Naive thymus-derived CD4-positive, alpha-beta T cell (primary cell): ENCODE data around the gene CNP. TPM values are rescaled to one million over a fixed set of nuclear protein-coding genes. Genes with fewer than 3 reads are reported as not detected.

ENCODE experiments used
- ATAC-seq: fragments of 150-1000 bp; cut with Tn5 transposase; 2 replicates; pipeline ENCODE4 v1.10.0; 2021; ENCODE audit warnings: mild to moderate bottlenecking, moderate library complexity
- CTCF ChIA-PET: fragments of 350-600 bp; sonication (Branson Sonifier 250); formaldehyde crosslinking; loops from one replicate; lab custom pipeline; 2021; ENCODE audit warnings: antibody characterized with exemption; lab: Charles Lee
- POLR2A ChIA-PET: fragments of 350-600 bp; sonication (Branson Sonifier 250); formaldehyde crosslinking; loops from one replicate; lab custom pipeline; 2021; ENCODE audit warnings: antibody characterized with exemption, inconsistent platforms; lab: Charles Lee
- DNase-seq, 9 donors: peaks; one replicate each; pipeline versions ENCODE4 v3.0.0 to v3.0.0-alpha.2; 2020 to 2022; ENCODE audit warnings: mixed read lengths in 1 of 9
- H3K27ac ChIP-seq: one replicate; pipeline ENCODE4 v1.7.0; 2013; ENCODE audit warnings: mild to moderate bottlenecking, low read depth, low read length, moderate library complexity
- H3K27me3 ChIP-seq, 2 donors: one replicate each; pipeline ENCODE4 v1.7.0; 2013; ENCODE audit warnings: low read length in 2 of 2, mild to moderate bottlenecking in 2 of 2, moderate library complexity in 2 of 2; ENCODE audit not compliant: control insufficient read depth in 2 of 2, insufficient read depth in 2 of 2
- H3K36me3 ChIP-seq, 3 experiments: 1 replicate in 2 of 3; 2 replicates in 1 of 3; pipeline ENCODE4 v1.7.0; 2013; ENCODE audit warnings: low read length in 3 of 3, mild to moderate bottlenecking in 3 of 3, moderate library complexity in 1 of 3; ENCODE audit not compliant: insufficient read depth in 3 of 3, control insufficient read depth in 2 of 3
- H3K4me1 ChIP-seq, 2 donors: one replicate each; pipeline ENCODE4 v1.7.0; 2013; ENCODE audit warnings: low read length in 2 of 2, mild to moderate bottlenecking in 2 of 2, moderate library complexity in 1 of 2; ENCODE audit not compliant: control insufficient read depth in 2 of 2, insufficient read depth in 2 of 2
- H3K4me3 ChIP-seq: 2 replicates; pipeline ENCODE4 v1.7.0; 2013; ENCODE audit warnings: mild to moderate bottlenecking, low read length
- H3K9me3 ChIP-seq, 3 experiments: 1 replicate in 2 of 3; 2 replicates in 1 of 3; pipeline ENCODE4 v1.7.0; 2013; ENCODE audit warnings: low read length in 3 of 3; ENCODE audit not compliant: control insufficient read depth in 2 of 3
- H3K27ac Mint-ChIP-seq, 9 donors: one replicate each; pipeline ENCODE4 v1.8.0; 2020 to 2022; ENCODE audit warnings: mixed read lengths in 9 of 9, mild to moderate bottlenecking in 8 of 9, moderate library complexity in 5 of 9, inconsistent platforms in 2 of 9
- H3K27me3 Mint-ChIP-seq, 5 donors: one replicate each; pipeline ENCODE4 v1.8.0; 2021 to 2022; ENCODE audit warnings: mixed read lengths in 5 of 5, mild to moderate bottlenecking in 1 of 5
- H3K36me3 Mint-ChIP-seq, 5 donors: one replicate each; pipeline ENCODE4 v1.8.0; 2020 to 2022; ENCODE audit warnings: mixed read lengths in 5 of 5, mild to moderate bottlenecking in 3 of 5, inconsistent platforms in 1 of 5
- H3K4me1 Mint-ChIP-seq, 7 donors: one replicate each; pipeline ENCODE4 v1.8.0; 2020 to 2022; ENCODE audit warnings: mixed read lengths in 7 of 7, mild to moderate bottlenecking in 3 of 7, inconsistent platforms in 1 of 7
- H3K4me3 Mint-ChIP-seq, 10 donors: one replicate each; pipeline ENCODE4 v1.8.0; 2020 to 2022; ENCODE audit warnings: mild to moderate bottlenecking in 10 of 10, mixed read lengths in 10 of 10, moderate library complexity in 6 of 10, inconsistent platforms in 2 of 10
- H3K9me3 Mint-ChIP-seq, 11 donors: one replicate each; pipeline ENCODE4 v1.8.0; 2020 to 2022; ENCODE audit warnings: mixed read lengths in 11 of 11, mild to moderate bottlenecking in 4 of 11, inconsistent platforms in 1 of 11, moderate library complexity in 1 of 11
- intact Hi-C, 2 donors: fragments of 100-400 bp; cut with micrococcal nuclease; formaldehyde crosslinking; loops; one replicate each; pipeline ENCODE4 v1.15.1; 2023
- polyA plus RNA-seq, 2 donors: library from polyadenylated mRNA; unstranded; fragments of 300-500 nt; fragmentation: Illumina TruSeq; gene quantifications; one replicate each; pipeline ENCODE4 v1.2.3, GENCODE V29; 2021
- total RNA-seq, 6 experiments: library from RNA in 5 of 6; stranded (reverse) in 5 of 6; gene quantifications; 1 replicate in 5 of 6; 2 replicates in 1 of 6; pipeline ENCODE4 v1.2.3 and lab custom pipeline; 2021 to 2026

Gene CNP
- total and polyA plus RNA-seq, 7 experiments from 2014 or later = 29.6 to 86.3 (median 32.5) TPM

DNA sequence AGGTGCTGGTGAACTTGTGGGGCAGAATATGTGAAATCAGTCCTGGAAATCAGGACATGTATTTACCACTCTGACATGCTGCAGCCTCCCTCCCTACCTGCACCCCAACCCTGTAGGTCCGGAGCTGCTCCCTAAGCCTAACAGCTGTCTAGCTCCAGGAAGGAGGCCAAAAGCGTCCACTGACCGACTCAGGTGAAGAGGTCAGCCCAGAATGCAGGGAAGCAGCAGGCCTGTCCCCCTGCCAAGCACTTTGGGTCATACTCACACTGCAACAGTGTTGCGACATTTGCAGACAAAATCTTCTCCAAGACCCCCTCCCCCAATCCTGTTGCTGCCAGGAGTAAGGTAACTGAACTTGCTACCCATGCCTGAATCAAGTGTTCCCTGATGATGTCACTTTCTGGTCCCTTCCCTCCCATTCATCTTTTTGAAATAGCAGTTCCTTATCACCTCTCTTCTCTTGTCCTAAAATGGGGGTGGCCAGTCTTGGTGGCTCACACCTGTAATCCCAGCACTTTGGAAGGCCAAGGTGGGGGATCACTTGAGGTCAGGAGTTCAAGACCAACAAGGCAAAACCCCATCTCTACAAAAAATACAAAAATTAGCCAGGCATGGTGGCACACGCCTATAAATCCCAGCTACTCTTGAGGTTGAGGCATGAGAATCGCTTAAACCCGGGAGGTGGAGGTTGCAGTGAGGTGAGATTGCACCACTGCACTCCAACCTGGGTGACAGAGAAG, 46.6 kb upstream of the CNP start:
- H3K36me3 ChIP-seq = peaks cover 0 to 8% (median 0%) of the 10 kb centered on the region in 3 experiments
- peak overlapping the region in 5 of 9 donors; percentile 6 to 73 (median 58) for H3K27ac Mint-ChIP-seq
- peak overlapping the region; percentile 62 to 99 (median 86) for H3K4me3 Mint-ChIP-seq
- H3K27ac ChIP-seq = no peak overlapping the region
- intact Hi-C loops = loop anchor here (1.0 to 5.0 kb wide), 7 partner anchors 10 to 262 kb away; partner anchors contain the start of genes CNP (in 2 of the 2), DNAJC7 (in 2 of the 2), KLHL11 (in 2 of the 2) and ODAD4 (in 2 of the 2)
- ChIA-PET CTCF (interaction anchor here (2.1 kb wide), 1 partner anchor 9 kb away, joined by 9 read pairs; the partner anchor contains the start of gene ODAD4), POLR2A (interaction anchor here (0.7 to 3.7 kb wide), 3 partner anchors 10 to 54 kb away, joined by 3 to 47 read pairs (median 8); partner anchors contain the start of genes CNP and ODAD4)
- peaks cover 20 to 34% (median 23%) of the 10 kb centered on the region in 7 donors for H3K4me1 Mint-ChIP-seq
- no peak overlapping the region for H3K4me3 ChIP-seq
- no peak for ATAC-seq
- no peaks in the 10 kb centered on the region for H3K27me3 Mint-ChIP-seq
- H3K36me3 Mint-ChIP-seq = no peaks in the 10 kb centered on the region
- peak in 1 of 9 donors; percentile 23 for DNase-seq
- no peaks in the 10 kb centered on the region for H3K9me3 ChIP-seq
- H3K9me3 Mint-ChIP-seq = no peaks in the 10 kb centered on the region
- H3K27me3 ChIP-seq = no peaks in the 10 kb centered on the region
- peaks cover 8 to 14% of the 10 kb centered on the region in 2 donors for H3K4me1 ChIP-seq

DNA sequence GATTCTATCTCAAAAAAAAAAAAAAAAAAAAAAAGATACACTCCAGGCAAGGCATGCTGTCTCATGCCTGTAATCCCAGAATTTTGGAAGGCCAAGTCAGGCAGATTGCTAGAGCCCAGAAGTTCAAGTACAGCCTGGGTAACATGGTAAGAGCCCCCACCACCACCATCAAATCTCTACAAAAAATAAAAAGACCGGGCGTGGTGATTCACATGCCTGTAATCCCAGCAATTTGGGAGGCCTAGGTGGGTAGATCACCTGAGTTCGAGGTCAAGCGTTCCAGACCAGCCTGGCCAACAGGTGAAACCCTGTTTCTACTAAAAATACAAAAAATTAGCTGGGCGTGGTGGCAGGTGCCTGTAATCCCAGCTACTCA, 46.0 kb upstream of the CNP start:
- Mint-ChIP-seq H3K4me3 (no peak overlapping the region), H3K9me3 (no peaks in the 10 kb centered on the region), H3K4me1 (peaks cover 16 to 31% (median 19%) of the 10 kb centered on the region in 7 donors), H3K36me3 (peaks cover 0 to 1% (median 0%) of the 10 kb centered on the region in 5 donors), H3K27me3 (no peaks in the 10 kb centered on the region), H3K27ac (no peak overlapping the region)
- ATAC-seq = no peak
- no peak overlapping the region for H3K4me3 ChIP-seq
- no peak overlapping the region for H3K27ac ChIP-seq
- intact Hi-C loops = no loop called here
- no peaks in the 10 kb centered on the region for H3K27me3 ChIP-seq
- DNase-seq = no peak
- no peaks in the 10 kb centered on the region for H3K9me3 ChIP-seq
- H3K36me3 ChIP-seq = peaks cover 0 to 8% (median 0%) of the 10 kb centered on the region in 3 experiments
- ChIA-PET CTCF (no interaction called here), POLR2A (interaction anchor here (0.7 to 3.7 kb wide), 3 partner anchors 9 to 54 kb away, joined by 3 to 47 read pairs (median 5); partner anchors contain the start of gene ODAD4)
- H3K4me1 ChIP-seq = peaks cover 8 to 14% of the 10 kb centered on the region in 2 donors

DNA sequence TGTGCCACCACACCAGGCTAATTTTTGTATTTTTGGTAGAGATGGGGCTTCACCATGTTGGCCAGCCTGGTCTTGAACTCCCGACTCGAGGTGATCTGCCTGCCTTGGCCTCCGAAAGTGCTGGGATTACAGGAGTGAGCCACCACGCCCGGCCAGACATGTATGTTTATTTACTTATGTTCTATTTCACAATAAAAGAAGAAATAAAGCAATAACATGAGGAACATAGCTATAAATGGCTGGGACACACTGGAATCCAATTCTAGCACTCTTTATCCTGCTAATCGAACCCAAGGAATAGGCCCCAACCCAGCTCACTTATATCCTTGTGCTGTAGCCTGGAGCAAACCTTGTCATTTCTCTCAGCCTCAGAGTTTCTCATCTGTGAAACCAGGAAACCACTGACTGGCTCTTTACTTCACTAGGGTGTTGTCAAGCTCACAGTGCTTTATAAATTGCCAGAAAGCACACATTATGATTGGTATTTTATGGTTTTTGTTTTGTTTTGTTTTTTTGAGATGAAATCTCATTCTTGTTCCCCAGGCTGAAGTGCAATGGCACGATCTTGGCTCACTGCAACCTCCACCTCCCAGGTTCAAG, 40.5 kb upstream of the CNP start:
- peak overlapping the region in 1 of 9 donors; percentile 38 for H3K27ac Mint-ChIP-seq
- H3K9me3 Mint-ChIP-seq = peaks cover 0 to 3% (median 0%) of the 10 kb centered on the region in 11 donors
- peaks cover 14 to 29% (median 19%) of the 10 kb centered on the region in 7 donors for H3K4me1 Mint-ChIP-seq
- H3K27ac ChIP-seq = no peak overlapping the region
- H3K9me3 ChIP-seq = no peaks in the 10 kb centered on the region
- no peaks in the 10 kb centered on the region for H3K36me3 ChIP-seq
- ATAC-seq = no peak
- no peak for DNase-seq
- H3K4me3 Mint-ChIP-seq = no peak overlapping the region
- intact Hi-C loops = no loop called here
- no peaks in the 10 kb centered on the region for H3K27me3 ChIP-seq
- CTCF ChIA-PET = no interaction called here
- H3K4me3 ChIP-seq = no peak overlapping the region
- H3K36me3 Mint-ChIP-seq = peaks cover 0 to 8% (median 0%) of the 10 kb centered on the region in 5 donors
- no peaks in the 10 kb centered on the region for H3K27me3 Mint-ChIP-seq
- H3K4me1 ChIP-seq = peaks cover 9 to 11% of the 10 kb centered on the region in 2 donors
- POLR2A ChIA-PET = no interaction called here

DNA sequence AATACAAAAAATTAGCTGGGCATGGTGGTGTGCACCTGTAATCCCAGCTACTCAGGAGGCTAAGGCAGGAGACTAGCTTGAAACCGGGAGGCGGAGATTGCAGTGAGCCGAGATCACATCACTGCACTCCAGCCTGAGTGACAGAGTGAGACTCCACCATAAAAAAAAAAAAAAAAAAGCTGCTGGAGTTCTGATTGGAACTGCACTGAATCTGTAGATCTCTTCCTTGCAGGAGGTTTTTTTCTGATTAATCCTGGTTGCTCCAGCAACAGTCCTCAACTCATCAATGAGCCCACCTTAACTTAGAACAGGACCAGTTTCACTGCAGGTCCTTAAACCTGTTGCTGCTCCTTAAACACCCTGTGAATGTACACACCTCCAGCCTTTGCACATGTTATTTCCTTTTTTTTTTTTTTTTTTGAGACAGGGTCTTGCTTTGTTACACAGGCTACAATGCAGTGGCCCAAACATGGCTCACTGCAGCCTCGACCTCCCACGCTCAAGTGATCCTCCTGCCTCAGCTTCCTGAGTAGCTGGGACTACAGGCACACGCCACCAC, 37.8 kb upstream of the CNP start:
- Mint-ChIP-seq H3K27ac (peak overlapping the region; percentile 90 to 100 (median 96)), H3K36me3 (peaks cover 0 to 8% (median 0%) of the 10 kb centered on the region in 5 donors), H3K4me1 (peaks cover 18 to 48% (median 24%) of the 10 kb centered on the region in 7 donors), H3K4me3 (peak overlapping the region; percentile 93 to 100 (median 96)), H3K27me3 (no peaks in the 10 kb centered on the region), H3K9me3 (peaks cover 0 to 3% (median 0%) of the 10 kb centered on the region in 11 donors)
- H3K27me3 ChIP-seq = no peaks in the 10 kb centered on the region
- peak overlapping the region; percentile 84 for H3K27ac ChIP-seq
- intact Hi-C loops = no loop called here
- ChIA-PET POLR2A (interaction anchor here (1.1 to 3.8 kb wide), 3 partner anchors 10 to 345 kb away, joined by 6 to 47 read pairs (median 19); partner anchors contain the start of genes ACLY and CNP), CTCF (interaction anchor here (2.6 kb wide), 1 partner anchor 9 kb away, joined by 9 read pairs; the partner anchor contains the start of gene ACLY)
- no peaks in the 10 kb centered on the region for H3K36me3 ChIP-seq
- H3K4me3 ChIP-seq = no peak overlapping the region
- no peaks in the 10 kb centered on the region for H3K9me3 ChIP-seq
- DNase-seq (no peak), ATAC-seq (no peak)
- peaks cover 9 to 11% of the 10 kb centered on the region in 2 donors for H3K4me1 ChIP-seq

DNA sequence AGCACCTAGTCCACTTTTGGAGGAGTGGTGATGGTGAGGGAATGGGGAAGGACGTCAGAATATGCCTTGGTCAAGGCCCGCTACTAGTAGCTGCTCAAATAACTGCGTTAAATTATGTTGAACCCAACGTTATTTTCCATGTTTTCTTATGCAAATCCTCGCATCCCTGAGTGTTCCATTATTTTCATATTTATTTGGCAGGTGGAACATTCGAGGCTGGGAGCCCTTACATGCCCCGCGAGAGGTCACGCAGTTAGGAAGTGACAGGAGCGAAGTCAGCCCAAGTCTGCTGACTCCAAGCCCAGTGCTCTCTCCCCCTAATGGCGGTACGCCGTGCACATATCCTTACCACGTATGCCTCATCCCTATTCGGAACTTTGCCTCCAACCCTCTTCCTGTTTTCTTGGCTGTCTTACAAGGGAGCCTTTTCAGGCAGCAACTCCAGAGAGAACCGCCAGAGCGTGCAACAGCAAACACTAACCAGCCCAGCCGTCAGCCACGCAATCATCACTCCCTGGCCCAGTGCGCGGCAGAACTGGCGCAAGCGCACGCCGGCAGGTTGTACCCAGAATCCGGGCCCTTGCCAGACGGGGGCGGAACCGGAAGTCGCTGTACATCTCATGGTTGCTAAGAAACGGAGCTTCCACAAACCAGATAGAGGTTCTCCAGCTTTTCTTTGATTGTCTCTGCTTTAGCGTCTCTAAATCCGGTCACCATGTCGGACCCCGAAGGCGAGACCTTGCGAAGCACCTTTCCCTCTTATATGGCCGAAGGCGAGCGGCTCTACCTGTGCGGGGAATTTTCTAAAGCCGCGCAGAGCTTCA, 36.4 kb upstream of the CNP start, which contains the start of gene ODAD4:
TSS of gene ODAD4 (plus strand) at position 609 of the 824 bp plus-strand sequence. CDS start at position 716, 107 bp downstream.
- Mint-ChIP-seq H3K36me3 (peaks cover 0 to 8% (median 0%) of the 10 kb centered on the region in 5 donors), H3K4me1 (peaks cover 18 to 52% (median 24%) of the 10 kb centered on the region in 7 donors), H3K4me3 (peak within 1 kb of the TSS; percentile 93 to 100 (median 96)), H3K27ac (peak within 1 kb of the TSS; percentile 90 to 100 (median 96)), H3K9me3 (peaks cover 0 to 3% (median 0%) of the 10 kb centered on the region in 11 donors), H3K27me3 (no peaks in the 10 kb centered on the region)
- ChIA-PET POLR2A (interaction anchor here (0.8 to 3.8 kb wide), 9 partner anchors 11 to 1282 kb away, joined by 3 to 47 read pairs (median 6); partner anchors contain the start of genes ACLY, CNP, DNAJC7 and EIF1), CTCF (interaction anchor here (0.5 to 2.6 kb wide), 7 partner anchors 11 to 239 kb away, joined by 3 to 9 read pairs (median 3); partner anchors contain the start of gene ACLY)
- peak within 1 kb of the TSS; percentile 84 for H3K27ac ChIP-seq
- ATAC-seq = peak; percentile 98
- no peaks in the 10 kb centered on the region for H3K9me3 ChIP-seq
- peak within 1 kb of the TSS; percentile 79 for H3K4me3 ChIP-seq
- H3K27me3 ChIP-seq = no peaks in the 10 kb centered on the region
- peak; percentile 87 to 98 (median 97) for DNase-seq
- no peaks in the 10 kb centered on the region for H3K36me3 ChIP-seq
- intact Hi-C loops = loop anchor here (1.0 to 2.0 kb wide), 6 partner anchors 11 to 749 kb away; partner anchors contain the start of genes CNP (in 1 of the 2), DNAJC7 (in 1 of the 2) and KLHL11 (in 1 of the 2)
- peaks cover 9 to 11% of the 10 kb centered on the region in 2 donors for H3K4me1 ChIP-seq
